ENCODE results near the gene DUSP10. TPM values are rescaled to one million over a fixed set of nuclear protein-coding genes. Genes with fewer than 3 reads are reported as not detected.

DUSP10 gene
- total RNA-seq, 1 experiment from 2014 or later = 1.7 TPM

DNA sequence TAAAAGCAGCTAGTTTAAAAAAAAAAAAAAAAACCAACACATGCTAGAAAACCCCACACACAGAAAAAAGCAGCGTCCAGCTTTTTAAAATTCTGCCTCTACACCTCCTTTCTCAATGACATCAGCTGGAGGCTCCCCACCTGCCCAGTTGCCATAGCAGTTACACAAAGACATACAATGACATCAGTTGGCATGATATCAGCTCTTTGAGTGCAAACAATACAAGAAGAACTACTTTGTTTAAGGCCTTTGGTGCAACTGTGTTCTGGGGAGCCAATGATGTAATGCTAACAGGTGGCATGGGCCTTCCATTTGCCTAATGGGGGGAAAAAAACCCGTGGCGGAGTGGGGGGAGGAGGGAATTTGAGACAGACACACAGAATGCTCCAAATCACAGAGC lies 32.9 kb downstream of the DUSP10 start:
- Histone ChIP-seq H3K9me3 (ENCODE audit: control insufficient read depth in 1 of 2, insufficient read depth in 1 of 2, low read depth in 1 of 2, low read length in 2 of 2) (no peaks in the 10 kb centered on the region), H3K9me2 (ENCODE audit: insufficient read depth) (no peaks in the 10 kb centered on the region), H3K27me3 (ENCODE audit: insufficient read depth, low read length) (no peaks in the 10 kb centered on the region), H3K4me1 (ENCODE audit: control insufficient read depth in 1 of 2, insufficient read depth in 2 of 2, low read length in 2 of 2) (peaks cover 0 to 2% of the 10 kb centered on the region in 2 experiments; a peak in 1 of 4 replicates), H3K4me2 (ENCODE audit: low read length) (no peak overlapping the region), H3K9ac (ENCODE audit: low read length) (no peak overlapping the region), H3K27ac (ENCODE audit: low read depth, low read length) (no peak overlapping the region), H3K79me2 (ENCODE audit: insufficient read depth, low read length) (no peaks in the 10 kb centered on the region), H2AFZ (ENCODE audit: low read depth, low read length, poor library complexity, severe bottlenecking) (no peak overlapping the region), H3K36me3 (ENCODE audit: control insufficient read depth in 1 of 2, insufficient read depth in 2 of 2, low read length in 2 of 2) (no peaks in the 10 kb centered on the region), H3K4me3 (replicated peaks in 1 of 2; ENCODE audit: low read depth in 1 of 2, low read length in 2 of 2) (no peak overlapping the region), H4K20me1 (ENCODE audit: insufficient read depth) (no peaks in the 10 kb centered on the region)
- BruUV-seq (replicated peaks) = no TSS peak
- intact Hi-C loops (cut with micrococcal nuclease) = no loop called here
- ATAC-seq (no peak), DNase-seq (ENCODE audit: low read depth, low spot score) (no peak)
- ChIA-PET RAD21 (ENCODE audit: low non-redundant PET in 1 of 2, low total read pairs in 2 of 2, uncharacterized antibody in 2 of 2, unreplicated experiment in 2 of 2) (no interaction called here), POLR2A (no interaction called here), CTCF (no interaction called here)
- TF ChIP-seq, protein P1, sequence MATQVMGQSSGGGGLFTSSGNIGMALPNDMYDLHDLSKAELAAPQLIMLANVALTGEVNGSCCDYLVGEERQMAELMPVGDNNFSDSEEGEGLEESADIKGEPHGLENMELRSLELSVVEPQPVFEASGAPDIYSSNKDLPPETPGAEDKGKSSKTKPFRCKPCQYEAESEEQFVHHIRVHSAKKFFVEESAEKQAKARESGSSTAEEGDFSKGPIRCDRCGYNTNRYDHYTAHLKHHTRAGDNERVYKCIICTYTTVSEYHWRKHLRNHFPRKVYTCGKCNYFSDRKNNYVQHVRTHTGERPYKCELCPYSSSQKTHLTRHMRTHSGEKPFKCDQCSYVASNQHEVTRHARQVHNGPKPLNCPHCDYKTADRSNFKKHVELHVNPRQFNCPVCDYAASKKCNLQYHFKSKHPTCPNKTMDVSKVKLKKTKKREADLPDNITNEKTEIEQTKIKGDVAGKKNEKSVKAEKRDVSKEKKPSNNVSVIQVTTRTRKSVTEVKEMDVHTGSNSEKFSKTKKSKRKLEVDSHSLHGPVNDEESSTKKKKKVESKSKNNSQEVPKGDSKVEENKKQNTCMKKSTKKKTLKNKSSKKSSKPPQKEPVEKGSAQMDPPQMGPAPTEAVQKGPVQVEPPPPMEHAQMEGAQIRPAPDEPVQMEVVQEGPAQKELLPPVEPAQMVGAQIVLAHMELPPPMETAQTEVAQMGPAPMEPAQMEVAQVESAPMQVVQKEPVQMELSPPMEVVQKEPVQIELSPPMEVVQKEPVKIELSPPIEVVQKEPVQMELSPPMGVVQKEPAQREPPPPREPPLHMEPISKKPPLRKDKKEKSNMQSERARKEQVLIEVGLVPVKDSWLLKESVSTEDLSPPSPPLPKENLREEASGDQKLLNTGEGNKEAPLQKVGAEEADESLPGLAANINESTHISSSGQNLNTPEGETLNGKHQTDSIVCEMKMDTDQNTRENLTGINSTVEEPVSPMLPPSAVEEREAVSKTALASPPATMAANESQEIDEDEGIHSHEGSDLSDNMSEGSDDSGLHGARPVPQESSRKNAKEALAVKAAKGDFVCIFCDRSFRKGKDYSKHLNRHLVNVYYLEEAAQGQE (IDR thresholded peaks at IDR 0.05; ENCODE audit: low read depth) = no peak
- TF ChIP-seq CBX3 (IDR thresholded peaks at IDR 0.05; ENCODE audit: low read depth) (no peak), YY1 (IDR thresholded peaks at IDR 0.05; ENCODE audit: extremely low read depth, insufficient replicate concordance, low read depth, low read length) (no peak)

DNA sequence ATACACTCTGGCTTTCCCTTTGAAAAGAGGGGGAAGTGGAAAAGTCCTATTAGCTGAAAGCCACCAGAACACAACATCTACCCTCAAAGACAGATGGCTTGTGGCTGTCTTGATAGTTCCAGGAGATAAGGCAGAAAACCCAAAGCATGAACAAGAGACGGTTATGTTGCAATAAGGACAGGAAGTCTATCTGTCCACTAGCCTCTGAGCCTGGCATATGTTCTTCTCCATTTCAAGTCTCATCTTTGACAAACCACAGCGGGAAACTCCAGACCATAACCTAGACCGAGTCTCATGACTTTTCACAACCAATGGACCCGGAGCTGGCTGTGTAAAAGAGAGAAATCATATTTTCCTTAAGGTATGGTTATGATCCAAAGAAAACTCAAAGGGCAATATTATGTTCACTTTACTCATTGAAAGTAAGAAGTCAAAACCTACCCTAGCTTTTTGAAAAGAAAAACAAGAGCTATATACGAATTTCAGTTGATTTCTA lies 33.8 kb downstream of the DUSP10 start:
- H4K20me1 ChIP-seq (ENCODE audit: insufficient read depth) = no peaks in the 10 kb centered on the region
- H3K9ac ChIP-seq (ENCODE audit: low read length) = no peak overlapping the region
- H3K4me1 ChIP-seq (ENCODE audit: control insufficient read depth in 1 of 2, insufficient read depth in 2 of 2, low read length in 2 of 2) = peaks cover 0 to 2% of the 10 kb centered on the region in 2 experiments; a peak in 1 of 4 replicates
- no peaks in the 10 kb centered on the region for H3K9me2 ChIP-seq (ENCODE audit: insufficient read depth)
- intact Hi-C loops (cut with micrococcal nuclease) = no loop called here
- no peaks in the 10 kb centered on the region for H3K27me3 ChIP-seq (ENCODE audit: insufficient read depth, low read length)
- BruUV-seq (replicated peaks) = no TSS peak
- ATAC-seq (no peak), DNase-seq (ENCODE audit: low read depth, low spot score) (no peak)
- POLR2A ChIA-PET = no interaction called here
- no peak overlapping the region for H2AFZ ChIP-seq (ENCODE audit: low read depth, low read length, poor library complexity, severe bottlenecking)
- no peak overlapping the region for H3K27ac ChIP-seq (ENCODE audit: low read depth, low read length)
- no peaks in the 10 kb centered on the region for H3K36me3 ChIP-seq (ENCODE audit: control insufficient read depth in 1 of 2, insufficient read depth in 2 of 2, low read length in 2 of 2)
- no peaks in the 10 kb centered on the region for H3K9me3 ChIP-seq (ENCODE audit: control insufficient read depth in 1 of 2, insufficient read depth in 1 of 2, low read depth in 1 of 2, low read length in 2 of 2)
- CTCF ChIA-PET = no interaction called here
- no peaks in the 10 kb centered on the region for H3K79me2 ChIP-seq (ENCODE audit: insufficient read depth, low read length)
- RAD21 ChIA-PET (ENCODE audit: low non-redundant PET in 1 of 2, low total read pairs in 2 of 2, uncharacterized antibody in 2 of 2, unreplicated experiment in 2 of 2) = no interaction called here
- no peak overlapping the region for H3K4me3 ChIP-seq (replicated peaks in 1 of 2; ENCODE audit: low read depth in 1 of 2, low read length in 2 of 2)
- H3K4me2 ChIP-seq (ENCODE audit: low read length) = no peak overlapping the region
- TF ChIP-seq, protein P2, sequence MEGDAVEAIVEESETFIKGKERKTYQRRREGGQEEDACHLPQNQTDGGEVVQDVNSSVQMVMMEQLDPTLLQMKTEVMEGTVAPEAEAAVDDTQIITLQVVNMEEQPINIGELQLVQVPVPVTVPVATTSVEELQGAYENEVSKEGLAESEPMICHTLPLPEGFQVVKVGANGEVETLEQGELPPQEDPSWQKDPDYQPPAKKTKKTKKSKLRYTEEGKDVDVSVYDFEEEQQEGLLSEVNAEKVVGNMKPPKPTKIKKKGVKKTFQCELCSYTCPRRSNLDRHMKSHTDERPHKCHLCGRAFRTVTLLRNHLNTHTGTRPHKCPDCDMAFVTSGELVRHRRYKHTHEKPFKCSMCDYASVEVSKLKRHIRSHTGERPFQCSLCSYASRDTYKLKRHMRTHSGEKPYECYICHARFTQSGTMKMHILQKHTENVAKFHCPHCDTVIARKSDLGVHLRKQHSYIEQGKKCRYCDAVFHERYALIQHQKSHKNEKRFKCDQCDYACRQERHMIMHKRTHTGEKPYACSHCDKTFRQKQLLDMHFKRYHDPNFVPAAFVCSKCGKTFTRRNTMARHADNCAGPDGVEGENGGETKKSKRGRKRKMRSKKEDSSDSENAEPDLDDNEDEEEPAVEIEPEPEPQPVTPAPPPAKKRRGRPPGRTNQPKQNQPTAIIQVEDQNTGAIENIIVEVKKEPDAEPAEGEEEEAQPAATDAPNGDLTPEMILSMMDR (IDR thresholded peaks at IDR 0.05 in 2 of 3, conservative IDR thresholded peaks at IDR 0.05 in 1 of 3; ENCODE audit: borderline replicate concordance in 1 of 3, insufficient read depth in 1 of 3, low read depth in 2 of 3, low read length in 2 of 3) = no peak
- TF ChIP-seq EGR1 (IDR thresholded peaks at IDR 0.05; ENCODE audit: low read depth) (no peak), CBX3 (IDR thresholded peaks at IDR 0.05; ENCODE audit: low read depth) (no peak), JUND (IDR thresholded peaks at IDR 0.05) (no peak), EZH2 (IDR thresholded peaks at IDR 0.05) (no peak), TCF7L2 (IDR thresholded peaks at IDR 0.05; ENCODE audit: borderline replicate concordance, extremely low read depth, insufficient read depth, insufficient read length) (no peak), SP1 (IDR thresholded peaks at IDR 0.05; ENCODE audit: low read depth) (no peak), YY1 (IDR thresholded peaks at IDR 0.05; ENCODE audit: extremely low read depth, insufficient replicate concordance, low read depth, low read length) (no peak), POLR2A (IDR thresholded peaks at IDR 0.05; ENCODE audit: borderline replicate concordance, extremely low read depth, insufficient read depth, insufficient read length) (no peak)
- TF ChIP-seq, protein P3, sequence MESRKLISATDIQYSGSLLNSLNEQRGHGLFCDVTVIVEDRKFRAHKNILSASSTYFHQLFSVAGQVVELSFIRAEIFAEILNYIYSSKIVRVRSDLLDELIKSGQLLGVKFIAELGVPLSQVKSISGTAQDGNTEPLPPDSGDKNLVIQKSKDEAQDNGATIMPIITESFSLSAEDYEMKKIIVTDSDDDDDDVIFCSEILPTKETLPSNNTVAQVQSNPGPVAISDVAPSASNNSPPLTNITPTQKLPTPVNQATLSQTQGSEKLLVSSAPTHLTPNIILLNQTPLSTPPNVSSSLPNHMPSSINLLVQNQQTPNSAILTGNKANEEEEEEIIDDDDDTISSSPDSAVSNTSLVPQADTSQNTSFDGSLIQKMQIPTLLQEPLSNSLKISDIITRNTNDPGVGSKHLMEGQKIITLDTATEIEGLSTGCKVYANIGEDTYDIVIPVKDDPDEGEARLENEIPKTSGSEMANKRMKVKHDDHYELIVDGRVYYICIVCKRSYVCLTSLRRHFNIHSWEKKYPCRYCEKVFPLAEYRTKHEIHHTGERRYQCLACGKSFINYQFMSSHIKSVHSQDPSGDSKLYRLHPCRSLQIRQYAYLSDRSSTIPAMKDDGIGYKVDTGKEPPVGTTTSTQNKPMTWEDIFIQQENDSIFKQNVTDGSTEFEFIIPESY (IDR thresholded peaks at IDR 0.05; ENCODE audit: extremely low read depth, insufficient replicate concordance, low read length) = no peak
- TF ChIP-seq, protein P4, sequence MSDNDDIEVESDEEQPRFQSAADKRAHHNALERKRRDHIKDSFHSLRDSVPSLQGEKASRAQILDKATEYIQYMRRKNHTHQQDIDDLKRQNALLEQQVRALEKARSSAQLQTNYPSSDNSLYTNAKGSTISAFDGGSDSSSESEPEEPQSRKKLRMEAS (IDR thresholded peaks at IDR 0.05) = no peak

All from HCT116 (cell line).